Uterus (tissue), 4 donors: Measurements from ENCODE around the gene RALA. TPM values are rescaled to one million over a fixed set of nuclear protein-coding genes. Genes with fewer than 3 reads are reported as not detected.

Experiments used
- DNase-seq, 2 donors: peaks; one replicate each; pipeline ENCODE4 v3.0.0-alpha.2; 2019 to 2020
- H3K27ac ChIP-seq, 2 donors: fragments of 200-600 bp; sonication (generic); 1 replicate in 1 of 2; 2 replicates in 1 of 2; pipeline ENCODE4 v1.5.1; 2016 to 2018
- H3K27me3 ChIP-seq, 2 donors: fragments of 200-600 bp; sonication (generic); one replicate each; pipeline ENCODE4 v1.5.1; 2018 to 2019; ENCODE audit warnings: control low read depth in 1 of 2
- H3K36me3 ChIP-seq, 2 donors: fragments of 200-600 bp; sonication (generic); one replicate each; pipeline ENCODE4 v1.5.1; 2019; ENCODE audit warnings: control low read depth in 1 of 2
- H3K4me1 ChIP-seq, 2 donors: fragments of 200-600 bp; sonication (generic); one replicate each; pipeline ENCODE4 v1.5.1; 2018 to 2019; ENCODE audit warnings: control low read depth in 1 of 2
- H3K4me3 ChIP-seq, 2 donors: fragments of 200-600 bp; sonication (generic); 1 replicate in 1 of 2; 2 replicates in 1 of 2; pipeline ENCODE4 v1.5.1; 2018 to 2019; ENCODE audit warnings: mild to moderate bottlenecking in 1 of 2
- H3K9me3 ChIP-seq, 2 donors: fragments of 200-600 bp; sonication (generic); one replicate each; pipeline ENCODE4 v1.5.1; 2019; ENCODE audit warnings: control low read depth in 1 of 2
- POLR2A ChIP-seq, 2 donors: fragments of 450-650 bp; IDR thresholded peaks; one replicate each; pipeline ENCODE4 v1.6.1; 2016; ENCODE audit warnings: antibody characterized with exemption in 2 of 2, mild to moderate bottlenecking in 1 of 2, moderate library complexity in 1 of 2
- intact Hi-C: fragments of 100-400 bp; cut with DNase I; formaldehyde crosslinking; loops from one replicate; pipeline ENCODE4 v1.15.1; 2023; ENCODE audit warnings: low total_unique reads
- total RNA-seq, 4 donors: library from RNA; depleted of rRNA in 3 of 4; stranded (reverse); fragments of >200 nt in 3 of 4; gene quantifications; one replicate each; pipeline versions ENCODE4 v1.1.0 to v1.2.4, GENCODE V29; 2014 to 2023
- TF ChIP-seq, protein P1 (sequence below), 4 experiments: fragments of 200-600 bp in 2 of 4; fragments of 450-650 bp in 2 of 4; sonication (generic) in 2 of 4; IDR thresholded peaks; one replicate each; pipeline ENCODE4 v1.5.1; 2016 to 2019; ENCODE audit warnings: antibody characterized with exemption in 4 of 4, mild to moderate bottlenecking in 2 of 4, moderate library complexity in 1 of 4
- donor health status: DM: yes; HTN: yes; CAD: no.

Gene RALA
- total RNA-seq, 4 donors from 2014 or later = 7.4 to 31.1 (median 17.6) TPM

GRCh38 chr7:39733881-39734632 lies 110.7 kb downstream of the RALA start:
- H3K27me3 ChIP-seq = no peaks in the 10 kb centered on the region
- peak overlapping the region; percentile 81 to 84 for H3K27ac ChIP-seq
- intact Hi-C loops = no loop called here
- no peak for DNase-seq
- H3K4me1 ChIP-seq = no peaks in the 10 kb centered on the region
- H3K36me3 ChIP-seq = no peaks in the 10 kb centered on the region
- no peaks in the 10 kb centered on the region for H3K9me3 ChIP-seq
- H3K4me3 ChIP-seq = peak overlapping the region; percentile 47 to 52
- TF ChIP-seq, protein P1, sequence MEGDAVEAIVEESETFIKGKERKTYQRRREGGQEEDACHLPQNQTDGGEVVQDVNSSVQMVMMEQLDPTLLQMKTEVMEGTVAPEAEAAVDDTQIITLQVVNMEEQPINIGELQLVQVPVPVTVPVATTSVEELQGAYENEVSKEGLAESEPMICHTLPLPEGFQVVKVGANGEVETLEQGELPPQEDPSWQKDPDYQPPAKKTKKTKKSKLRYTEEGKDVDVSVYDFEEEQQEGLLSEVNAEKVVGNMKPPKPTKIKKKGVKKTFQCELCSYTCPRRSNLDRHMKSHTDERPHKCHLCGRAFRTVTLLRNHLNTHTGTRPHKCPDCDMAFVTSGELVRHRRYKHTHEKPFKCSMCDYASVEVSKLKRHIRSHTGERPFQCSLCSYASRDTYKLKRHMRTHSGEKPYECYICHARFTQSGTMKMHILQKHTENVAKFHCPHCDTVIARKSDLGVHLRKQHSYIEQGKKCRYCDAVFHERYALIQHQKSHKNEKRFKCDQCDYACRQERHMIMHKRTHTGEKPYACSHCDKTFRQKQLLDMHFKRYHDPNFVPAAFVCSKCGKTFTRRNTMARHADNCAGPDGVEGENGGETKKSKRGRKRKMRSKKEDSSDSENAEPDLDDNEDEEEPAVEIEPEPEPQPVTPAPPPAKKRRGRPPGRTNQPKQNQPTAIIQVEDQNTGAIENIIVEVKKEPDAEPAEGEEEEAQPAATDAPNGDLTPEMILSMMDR (IDR thresholded peaks at IDR 0.05) = no peak
- no peak for TF ChIP-seq POLR2A (IDR thresholded peaks at IDR 0.05)

- intact Hi-C loops = no loop called here
- Histone ChIP-seq H3K4me1 (no peaks in the 10 kb centered on the region), H3K4me3 (no peak overlapping the region), H3K27ac (no peak overlapping the region), H3K9me3 (no peaks in the 10 kb centered on the region), H3K36me3 (no peaks in the 10 kb centered on the region), H3K27me3 (no peaks in the 10 kb centered on the region)
- TF ChIP-seq, protein P1 (IDR thresholded peaks at IDR 0.05) = no peak
- no peak for TF ChIP-seq POLR2A (IDR thresholded peaks at IDR 0.05)
- DNase-seq = no peak
These were observed 111.2 kb downstream of the RALA start for GRCh38 chr7:39734633-39735004.

DNA sequence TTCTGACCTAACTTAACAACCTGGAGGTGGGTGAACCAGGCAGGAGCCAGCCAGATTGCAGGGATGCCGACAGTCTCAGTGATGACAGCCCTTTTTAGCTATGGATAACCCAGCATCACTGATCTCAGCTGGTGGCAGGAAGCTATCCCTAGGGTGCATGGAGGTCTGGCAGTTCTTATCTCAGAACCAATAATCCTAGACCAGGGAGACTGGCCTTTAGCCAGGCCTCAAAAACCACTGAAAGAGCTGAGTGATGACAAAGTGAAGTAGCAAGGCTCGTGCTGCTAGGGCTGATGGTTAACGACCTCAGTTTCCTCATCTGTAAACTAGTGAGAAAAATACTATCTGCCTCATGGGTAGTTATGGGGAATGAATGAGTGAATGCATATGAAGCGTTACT lies 112.5 kb downstream of the RALA start:
- Histone ChIP-seq H3K9me3 (no peaks in the 10 kb centered on the region), H3K36me3 (no peaks in the 10 kb centered on the region), H3K4me1 (no peaks in the 10 kb centered on the region), H3K27ac (no peak overlapping the region), H3K4me3 (no peak overlapping the region), H3K27me3 (no peaks in the 10 kb centered on the region)
- intact Hi-C loops = no loop called here
- DNase-seq = no peak
- TF ChIP-seq POLR2A (IDR thresholded peaks at IDR 0.05) = no peak
- TF ChIP-seq, protein P1 (IDR thresholded peaks at IDR 0.05) = no peak

- no peak for DNase-seq
These were observed 118.7 kb downstream of the RALA start for GRCh38 chr7:39741942-39742623.

More at GRCh38 chr7:39741942-39742623, 118.7 kb downstream of the RALA start:
- Histone ChIP-seq H3K4me1 (no peaks in the 10 kb centered on the region), H3K27ac (no peak overlapping the region), H3K4me3 (no peak overlapping the region), H3K36me3 (no peaks in the 10 kb centered on the region), H3K27me3 (no peaks in the 10 kb centered on the region), H3K9me3 (no peaks in the 10 kb centered on the region)
- TF ChIP-seq, protein P1 (IDR thresholded peaks at IDR 0.05) = no peak
- TF ChIP-seq POLR2A (IDR thresholded peaks at IDR 0.05) = no peak
- intact Hi-C loops = no loop called here
